ENCODE data around the gene ABHD2. TPM values are rescaled to one million over a fixed set of nuclear protein-coding genes. Genes with fewer than 3 reads are reported as not detected.

The ABHD2 gene
- total and polyA plus RNA-seq, 2 experiments from 2014 or later = 5.2 to 15.2 TPM

DNA sequence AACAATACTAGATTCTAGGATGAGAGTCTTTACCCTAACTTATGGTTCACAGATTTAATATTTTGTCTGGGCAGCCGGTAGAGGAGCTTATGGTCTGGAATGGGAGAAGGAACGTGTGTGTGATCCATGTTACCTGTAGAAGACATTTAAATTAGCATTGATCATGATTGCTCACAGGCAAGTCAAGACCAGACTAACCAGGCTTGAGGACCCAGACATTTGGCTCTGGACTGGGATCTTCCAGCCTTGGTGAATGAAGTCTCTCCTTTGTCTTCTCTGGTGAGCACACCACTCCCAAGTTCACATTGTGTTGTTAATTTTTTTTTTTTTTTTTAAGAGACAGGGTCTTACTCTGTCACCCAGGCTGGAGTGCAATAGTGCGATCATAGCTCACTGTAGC, 11.7 kb downstream of the ABHD2 start:
- Histone ChIP-seq H3K79me2 (replicated peaks; ENCODE audit: insufficient read depth) (no peaks in the 10 kb centered on the region; the same call in 1 of the 2 replicates), H3K4me1 (ENCODE audit: insufficient read depth) (no peaks in the 10 kb centered on the region), H4K20me1 (replicated peaks; ENCODE audit: insufficient read depth) (no peaks in the 10 kb centered on the region; the same call in 1 of the 2 replicates), H2AFZ (no peak overlapping the region), H3F3A (replicated peaks; ENCODE audit: low read depth) (no peaks in the 10 kb centered on the region), H3K36me3 (ENCODE audit: insufficient read depth) (no peaks in the 10 kb centered on the region), H3K27ac (ENCODE audit: low read depth) (no peak overlapping the region), H3K27me3 (ENCODE audit: insufficient read depth) (no peaks in the 10 kb centered on the region), H3K4me3 (no peak overlapping the region), H3K4me2 (no peak overlapping the region), H3K9me2 (ENCODE audit: insufficient read depth) (no peaks in the 10 kb centered on the region)
- TF ChIP-seq, protein P1, sequence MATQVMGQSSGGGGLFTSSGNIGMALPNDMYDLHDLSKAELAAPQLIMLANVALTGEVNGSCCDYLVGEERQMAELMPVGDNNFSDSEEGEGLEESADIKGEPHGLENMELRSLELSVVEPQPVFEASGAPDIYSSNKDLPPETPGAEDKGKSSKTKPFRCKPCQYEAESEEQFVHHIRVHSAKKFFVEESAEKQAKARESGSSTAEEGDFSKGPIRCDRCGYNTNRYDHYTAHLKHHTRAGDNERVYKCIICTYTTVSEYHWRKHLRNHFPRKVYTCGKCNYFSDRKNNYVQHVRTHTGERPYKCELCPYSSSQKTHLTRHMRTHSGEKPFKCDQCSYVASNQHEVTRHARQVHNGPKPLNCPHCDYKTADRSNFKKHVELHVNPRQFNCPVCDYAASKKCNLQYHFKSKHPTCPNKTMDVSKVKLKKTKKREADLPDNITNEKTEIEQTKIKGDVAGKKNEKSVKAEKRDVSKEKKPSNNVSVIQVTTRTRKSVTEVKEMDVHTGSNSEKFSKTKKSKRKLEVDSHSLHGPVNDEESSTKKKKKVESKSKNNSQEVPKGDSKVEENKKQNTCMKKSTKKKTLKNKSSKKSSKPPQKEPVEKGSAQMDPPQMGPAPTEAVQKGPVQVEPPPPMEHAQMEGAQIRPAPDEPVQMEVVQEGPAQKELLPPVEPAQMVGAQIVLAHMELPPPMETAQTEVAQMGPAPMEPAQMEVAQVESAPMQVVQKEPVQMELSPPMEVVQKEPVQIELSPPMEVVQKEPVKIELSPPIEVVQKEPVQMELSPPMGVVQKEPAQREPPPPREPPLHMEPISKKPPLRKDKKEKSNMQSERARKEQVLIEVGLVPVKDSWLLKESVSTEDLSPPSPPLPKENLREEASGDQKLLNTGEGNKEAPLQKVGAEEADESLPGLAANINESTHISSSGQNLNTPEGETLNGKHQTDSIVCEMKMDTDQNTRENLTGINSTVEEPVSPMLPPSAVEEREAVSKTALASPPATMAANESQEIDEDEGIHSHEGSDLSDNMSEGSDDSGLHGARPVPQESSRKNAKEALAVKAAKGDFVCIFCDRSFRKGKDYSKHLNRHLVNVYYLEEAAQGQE (IDR thresholded peaks at IDR 0.05; ENCODE audit: unreplicated experiment) = no peak
- no peak for TF ChIP-seq NANOG (IDR thresholded peaks at IDR 0.05; ENCODE audit: borderline replicate concordance)
- no peak for TF ChIP-seq STAT1 (IDR thresholded peaks at IDR 0.05; ENCODE audit: unreplicated experiment)
- TF ChIP-seq, protein P2, sequence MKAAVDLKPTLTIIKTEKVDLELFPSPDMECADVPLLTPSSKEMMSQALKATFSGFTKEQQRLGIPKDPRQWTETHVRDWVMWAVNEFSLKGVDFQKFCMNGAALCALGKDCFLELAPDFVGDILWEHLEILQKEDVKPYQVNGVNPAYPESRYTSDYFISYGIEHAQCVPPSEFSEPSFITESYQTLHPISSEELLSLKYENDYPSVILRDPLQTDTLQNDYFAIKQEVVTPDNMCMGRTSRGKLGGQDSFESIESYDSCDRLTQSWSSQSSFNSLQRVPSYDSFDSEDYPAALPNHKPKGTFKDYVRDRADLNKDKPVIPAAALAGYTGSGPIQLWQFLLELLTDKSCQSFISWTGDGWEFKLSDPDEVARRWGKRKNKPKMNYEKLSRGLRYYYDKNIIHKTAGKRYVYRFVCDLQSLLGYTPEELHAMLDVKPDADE (IDR thresholded peaks at IDR 0.05) = no peak
- no peak for TF ChIP-seq JUNB (IDR thresholded peaks at IDR 0.05; ENCODE audit: unreplicated experiment)
- TF ChIP-seq EZH2 (IDR thresholded peaks at IDR 0.05; ENCODE audit: low read depth, unreplicated experiment) = no peak
- no peak for TF ChIP-seq EZH2phosphoT487 (IDR thresholded peaks at IDR 0.05; ENCODE audit: unreplicated experiment)
- TF ChIP-seq, protein P3, sequence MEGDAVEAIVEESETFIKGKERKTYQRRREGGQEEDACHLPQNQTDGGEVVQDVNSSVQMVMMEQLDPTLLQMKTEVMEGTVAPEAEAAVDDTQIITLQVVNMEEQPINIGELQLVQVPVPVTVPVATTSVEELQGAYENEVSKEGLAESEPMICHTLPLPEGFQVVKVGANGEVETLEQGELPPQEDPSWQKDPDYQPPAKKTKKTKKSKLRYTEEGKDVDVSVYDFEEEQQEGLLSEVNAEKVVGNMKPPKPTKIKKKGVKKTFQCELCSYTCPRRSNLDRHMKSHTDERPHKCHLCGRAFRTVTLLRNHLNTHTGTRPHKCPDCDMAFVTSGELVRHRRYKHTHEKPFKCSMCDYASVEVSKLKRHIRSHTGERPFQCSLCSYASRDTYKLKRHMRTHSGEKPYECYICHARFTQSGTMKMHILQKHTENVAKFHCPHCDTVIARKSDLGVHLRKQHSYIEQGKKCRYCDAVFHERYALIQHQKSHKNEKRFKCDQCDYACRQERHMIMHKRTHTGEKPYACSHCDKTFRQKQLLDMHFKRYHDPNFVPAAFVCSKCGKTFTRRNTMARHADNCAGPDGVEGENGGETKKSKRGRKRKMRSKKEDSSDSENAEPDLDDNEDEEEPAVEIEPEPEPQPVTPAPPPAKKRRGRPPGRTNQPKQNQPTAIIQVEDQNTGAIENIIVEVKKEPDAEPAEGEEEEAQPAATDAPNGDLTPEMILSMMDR (conservative IDR thresholded peaks at IDR 0.05; ENCODE audit: low read depth in 2 of 2) = no peak
- TF ChIP-seq ZNF331 (CRISPR knock-in tag; IDR thresholded peaks at IDR 0.05; ENCODE audit: low read depth) = no peak
- TF ChIP-seq, protein P4, sequence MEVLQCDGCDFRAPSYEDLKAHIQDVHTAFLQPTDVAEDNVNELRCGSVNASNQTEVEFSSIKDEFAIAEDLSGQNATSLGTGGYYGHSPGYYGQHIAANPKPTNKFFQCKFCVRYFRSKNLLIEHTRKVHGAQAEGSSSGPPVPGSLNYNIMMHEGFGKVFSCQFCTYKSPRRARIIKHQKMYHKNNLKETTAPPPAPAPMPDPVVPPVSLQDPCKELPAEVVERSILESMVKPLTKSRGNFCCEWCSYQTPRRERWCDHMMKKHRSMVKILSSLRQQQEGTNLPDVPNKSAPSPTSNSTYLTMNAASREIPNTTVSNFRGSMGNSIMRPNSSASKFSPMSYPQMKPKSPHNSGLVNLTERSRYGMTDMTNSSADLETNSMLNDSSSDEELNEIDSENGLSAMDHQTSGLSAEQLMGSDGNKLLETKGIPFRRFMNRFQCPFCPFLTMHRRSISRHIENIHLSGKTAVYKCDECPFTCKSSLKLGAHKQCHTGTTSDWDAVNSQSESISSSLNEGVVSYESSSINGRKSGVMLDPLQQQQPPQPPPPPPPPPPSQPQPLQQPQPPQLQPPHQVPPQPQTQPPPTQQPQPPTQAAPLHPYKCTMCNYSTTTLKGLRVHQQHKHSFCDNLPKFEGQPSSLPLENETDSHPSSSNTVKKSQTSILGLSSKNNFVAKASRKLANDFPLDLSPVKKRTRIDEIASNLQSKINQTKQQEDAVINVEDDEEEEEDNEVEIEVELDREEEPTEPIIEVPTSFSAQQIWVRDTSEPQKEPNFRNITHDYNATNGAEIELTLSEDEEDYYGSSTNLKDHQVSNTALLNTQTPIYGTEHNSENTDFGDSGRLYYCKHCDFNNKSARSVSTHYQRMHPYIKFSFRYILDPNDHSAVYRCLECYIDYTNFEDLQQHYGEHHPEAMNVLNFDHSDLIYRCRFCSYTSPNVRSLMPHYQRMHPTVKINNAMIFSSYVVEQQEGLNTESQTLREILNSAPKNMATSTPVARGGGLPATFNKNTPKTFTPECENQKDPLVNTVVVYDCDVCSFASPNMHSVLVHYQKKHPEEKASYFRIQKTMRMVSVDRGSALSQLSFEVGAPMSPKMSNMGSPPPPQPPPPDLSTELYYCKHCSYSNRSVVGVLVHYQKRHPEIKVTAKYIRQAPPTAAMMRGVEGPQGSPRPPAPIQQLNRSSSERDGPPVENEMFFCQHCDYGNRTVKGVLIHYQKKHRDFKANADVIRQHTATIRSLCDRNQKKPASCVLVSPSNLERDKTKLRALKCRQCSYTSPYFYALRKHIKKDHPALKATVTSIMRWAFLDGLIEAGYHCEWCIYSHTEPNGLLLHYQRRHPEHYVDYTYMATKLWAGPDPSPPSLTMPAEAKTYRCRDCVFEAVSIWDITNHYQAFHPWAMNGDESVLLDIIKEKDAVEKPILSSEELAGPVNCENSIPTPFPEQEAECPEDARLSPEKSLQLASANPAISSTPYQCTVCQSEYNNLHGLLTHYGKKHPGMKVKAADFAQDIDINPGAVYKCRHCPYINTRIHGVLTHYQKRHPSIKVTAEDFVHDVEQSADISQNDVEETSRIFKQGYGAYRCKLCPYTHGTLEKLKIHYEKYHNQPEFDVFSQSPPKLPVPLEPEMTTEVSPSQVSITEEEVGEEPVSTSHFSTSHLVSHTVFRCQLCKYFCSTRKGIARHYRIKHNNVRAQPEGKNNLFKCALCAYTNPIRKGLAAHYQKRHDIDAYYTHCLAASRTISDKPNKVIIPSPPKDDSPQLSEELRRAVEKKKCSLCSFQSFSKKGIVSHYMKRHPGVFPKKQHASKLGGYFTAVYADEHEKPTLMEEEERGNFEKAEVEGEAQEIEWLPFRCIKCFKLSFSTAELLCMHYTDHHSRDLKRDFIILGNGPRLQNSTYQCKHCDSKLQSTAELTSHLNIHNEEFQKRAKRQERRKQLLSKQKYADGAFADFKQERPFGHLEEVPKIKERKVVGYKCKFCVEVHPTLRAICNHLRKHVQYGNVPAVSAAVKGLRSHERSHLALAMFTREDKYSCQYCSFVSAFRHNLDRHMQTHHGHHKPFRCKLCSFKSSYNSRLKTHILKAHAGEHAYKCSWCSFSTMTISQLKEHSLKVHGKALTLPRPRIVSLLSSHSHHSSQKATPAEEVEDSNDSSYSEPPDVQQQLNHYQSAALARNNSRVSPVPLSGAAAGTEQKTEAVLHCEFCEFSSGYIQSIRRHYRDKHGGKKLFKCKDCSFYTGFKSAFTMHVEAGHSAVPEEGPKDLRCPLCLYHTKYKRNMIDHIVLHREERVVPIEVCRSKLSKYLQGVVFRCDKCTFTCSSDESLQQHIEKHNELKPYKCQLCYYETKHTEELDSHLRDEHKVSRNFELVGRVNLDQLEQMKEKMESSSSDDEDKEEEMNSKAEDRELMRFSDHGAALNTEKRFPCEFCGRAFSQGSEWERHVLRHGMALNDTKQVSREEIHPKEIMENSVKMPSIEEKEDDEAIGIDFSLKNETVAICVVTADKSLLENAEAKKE (CRISPR knock-in tag; IDR thresholded peaks at IDR 0.05) = no peak
- TF ChIP-seq ZNF114 (CRISPR knock-in tag; IDR thresholded peaks at IDR 0.05) = no peak
- TF ChIP-seq CREB1 (CRISPR knock-in tag; IDR thresholded peaks at IDR 0.05; ENCODE audit: low read depth) = no peak
- no peak for TF ChIP-seq POLR2AphosphoS5 (IDR thresholded peaks at IDR 0.05; ENCODE audit: low read depth)
- Mint-ChIP-seq H3K9me3 (no peaks in the 10 kb centered on the region), H3K27ac (no peak overlapping the region), H3K4me3 (no peak overlapping the region), H3K27me3 (ENCODE audit: insufficient read depth, low read depth, poor library complexity) (peaks cover 2% of the 10 kb centered on the region), H3K36me3 (ENCODE audit: low read depth) (peaks cover 3% of the 10 kb centered on the region; the same call in 2 of the 3 replicates), H3K4me1 (peaks cover 21% of the 10 kb centered on the region)
- DNase-seq (ENCODE audit: low spot score) (no peak), ATAC-seq (no peak)

Measured in GM23338 (cell line).